Astrocyte of the hippocampus (primary cell): ENCODE measurements around the gene BARHL2.

Experiments
- DNase-seq: peaks from one replicate; pipeline ENCODE4 v3.0.0; 2011; ENCODE audit warnings: low read depth, low spot score

BARHL2 gene

GRCh38 chr1:90710579-90711536 is 6.2 kb downstream of the BARHL2 start:
- DNase-seq: no peak

- no peak for DNase-seq
Measured at GRCh38 chr1:90709535-90709934, 7.6 kb downstream of the BARHL2 start.

- DNase-seq: no peak
Measured at GRCh38 chr1:90708826-90709225, 8.3 kb downstream of the BARHL2 start.

GRCh38 chr1:90708236-90708786 is 8.8 kb downstream of the BARHL2 start:
- DNase-seq: no peak

- DNase-seq: peak; percentile 84
Measured at GRCh38 chr1:90707363-90707710, 9.8 kb downstream of the BARHL2 start.

GRCh38 chr1:90706437-90707362 is 10.4 kb downstream of the BARHL2 start:
- DNase-seq: peak; percentile 62

- no peak for DNase-seq
Measured at GRCh38 chr1:90705956-90706355, 11.1 kb downstream of the BARHL2 start.

- no peak for DNase-seq
Measured at GRCh38 chr1:90704817-90705216, 12.3 kb downstream of the BARHL2 start.

GRCh38 chr1:90694846-90695245 is 22.3 kb downstream of the BARHL2 start:
- DNase-seq: no peak

- DNase-seq: no peak
Measured at GRCh38 chr1:90687747-90688146, 29.4 kb downstream of the BARHL2 start.

- no peak for DNase-seq
Measured at GRCh38 chr1:90675161-90675847, 41.8 kb downstream of the BARHL2 start.

- DNase-seq: no peak
Measured at GRCh38 chr1:90671741-90672140, 45.4 kb downstream of the BARHL2 start.

GRCh38 chr1:90671251-90671650 is 45.9 kb downstream of the BARHL2 start:
- DNase-seq: no peak
